Measurements from ENCODE around the gene CSE1L. TPM values are rescaled to one million over a fixed set of nuclear protein-coding genes. Genes with fewer than 3 reads are reported as not detected.
"Not testable (repeated sequence)": the region's sequence is repeated elsewhere in the genome, so short reads cannot be mapped to it uniquely, and the experiment has no call there.

The CSE1L gene
- total RNA-seq, 4 donors from 2014 or later: 42.8 to 56.6 (median 45.0) TPM

DNA sequence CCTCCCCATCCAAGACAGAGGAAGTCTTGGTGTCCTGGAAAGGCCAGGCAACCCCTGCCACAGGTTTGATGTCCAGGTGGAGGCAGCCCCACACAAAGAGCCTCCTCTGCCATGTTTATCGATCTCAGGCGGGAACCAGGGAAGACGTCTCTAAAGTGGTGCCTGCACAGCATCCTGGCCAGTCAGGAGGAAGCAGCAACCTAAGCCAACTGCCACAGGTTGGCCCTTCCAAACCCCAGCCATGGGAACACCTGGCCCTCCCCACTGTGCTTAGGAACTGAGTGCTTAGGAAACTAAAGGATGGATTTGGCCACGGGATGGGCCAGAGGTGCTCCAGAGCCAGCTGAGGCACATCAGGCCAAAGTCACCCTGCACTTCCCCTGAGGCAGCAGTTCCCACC is 56.9 kb downstream of the CSE1L start:
- TF ChIP-seq, protein P1, sequence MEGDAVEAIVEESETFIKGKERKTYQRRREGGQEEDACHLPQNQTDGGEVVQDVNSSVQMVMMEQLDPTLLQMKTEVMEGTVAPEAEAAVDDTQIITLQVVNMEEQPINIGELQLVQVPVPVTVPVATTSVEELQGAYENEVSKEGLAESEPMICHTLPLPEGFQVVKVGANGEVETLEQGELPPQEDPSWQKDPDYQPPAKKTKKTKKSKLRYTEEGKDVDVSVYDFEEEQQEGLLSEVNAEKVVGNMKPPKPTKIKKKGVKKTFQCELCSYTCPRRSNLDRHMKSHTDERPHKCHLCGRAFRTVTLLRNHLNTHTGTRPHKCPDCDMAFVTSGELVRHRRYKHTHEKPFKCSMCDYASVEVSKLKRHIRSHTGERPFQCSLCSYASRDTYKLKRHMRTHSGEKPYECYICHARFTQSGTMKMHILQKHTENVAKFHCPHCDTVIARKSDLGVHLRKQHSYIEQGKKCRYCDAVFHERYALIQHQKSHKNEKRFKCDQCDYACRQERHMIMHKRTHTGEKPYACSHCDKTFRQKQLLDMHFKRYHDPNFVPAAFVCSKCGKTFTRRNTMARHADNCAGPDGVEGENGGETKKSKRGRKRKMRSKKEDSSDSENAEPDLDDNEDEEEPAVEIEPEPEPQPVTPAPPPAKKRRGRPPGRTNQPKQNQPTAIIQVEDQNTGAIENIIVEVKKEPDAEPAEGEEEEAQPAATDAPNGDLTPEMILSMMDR (IDR thresholded peaks at IDR 0.05): no peak
- Histone ChIP-seq H3K27ac (no peak overlapping the region), H3K4me3 (replicated peaks in 1 of 3) (no peak overlapping the region), H3K9me3 (no peaks in the 10 kb centered on the region), H3K36me3 (peaks cover 0 to 31% of the 10 kb centered on the region in 2 donors), H3K27me3 (no peaks in the 10 kb centered on the region), H3K4me1 (peaks cover 3 to 10% of the 10 kb centered on the region in 2 donors)
- intact Hi-C loops (cut with DNase I): no loop called here
- DNase-seq: no peak
- WGBS, 2 donors: 82% methylated on average over 4 of the region's 4 CpGs; no CpG with 5 or more reads in 1 of the 2 donors

DNA sequence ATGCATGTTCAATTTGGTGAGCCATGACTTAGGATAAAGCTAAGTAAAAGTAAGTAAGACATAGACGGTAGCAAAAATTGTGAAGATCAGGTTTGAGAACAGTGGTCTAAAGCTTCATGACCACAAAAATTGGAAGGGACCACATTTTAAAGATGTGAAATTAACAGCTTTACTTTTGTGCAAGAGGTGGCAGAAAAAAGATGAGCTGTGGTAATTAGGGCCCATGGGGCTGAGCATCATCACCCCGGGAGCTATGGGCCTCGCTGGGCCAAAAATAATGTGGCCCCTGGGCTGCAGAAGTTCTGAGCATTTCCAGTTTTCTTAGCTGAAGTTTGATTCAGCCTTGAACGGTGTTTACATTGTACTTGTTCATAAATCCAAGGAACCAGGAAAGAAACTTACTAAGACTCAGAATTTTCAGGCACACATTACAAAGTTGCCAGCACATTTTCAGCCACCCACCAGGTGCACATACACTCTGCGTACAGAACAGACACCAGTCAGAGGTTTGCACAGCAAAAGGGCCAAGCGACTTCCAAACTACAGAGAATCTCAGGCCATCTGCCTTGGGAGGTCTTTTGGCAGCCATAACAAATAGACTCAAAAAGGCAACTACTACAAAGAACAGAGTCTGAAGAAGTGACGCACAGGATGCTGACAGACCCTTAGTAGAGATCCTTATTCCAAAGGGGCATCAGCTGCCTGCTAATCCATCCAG is 57.7 kb downstream of the CSE1L start:
- Histone ChIP-seq H3K27ac (peak overlapping the region in 1 of 3 donors; percentile 26), H3K9me3 (no peaks in the 10 kb centered on the region), H3K4me3 (replicated peaks in 1 of 3) (no peak overlapping the region), H3K4me1 (peaks cover 2 to 8% of the 10 kb centered on the region in 2 donors), H3K27me3 (no peaks in the 10 kb centered on the region), H3K36me3 (peaks cover 0 to 31% of the 10 kb centered on the region in 2 donors)
- no peak for DNase-seq
- TF ChIP-seq, protein P1 (IDR thresholded peaks at IDR 0.05): no peak
- TF ChIP-seq POLR2A (IDR thresholded peaks at IDR 0.05): no peak
- WGBS, 2 donors: 89 to 92% methylated on average over 7 of the region's 7 CpGs
- intact Hi-C loops (cut with DNase I): no loop called here

DNA sequence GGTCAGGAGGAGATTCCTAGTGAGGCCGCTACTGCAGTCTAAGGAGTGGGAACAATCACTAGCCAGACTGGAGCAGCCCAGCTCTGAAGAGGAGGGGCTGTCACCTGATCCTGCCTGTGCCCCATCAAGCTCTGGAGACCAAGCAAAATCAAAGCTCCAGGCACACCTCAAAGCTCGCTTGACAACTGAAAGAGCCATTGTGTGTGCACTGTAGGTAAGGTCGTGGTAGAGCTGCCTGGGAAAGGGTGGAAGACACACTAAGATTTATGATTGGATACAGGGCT is 58.2 kb downstream of the CSE1L start:
- H3K4me3 ChIP-seq (replicated peaks in 1 of 3): no peak overlapping the region

DNA sequence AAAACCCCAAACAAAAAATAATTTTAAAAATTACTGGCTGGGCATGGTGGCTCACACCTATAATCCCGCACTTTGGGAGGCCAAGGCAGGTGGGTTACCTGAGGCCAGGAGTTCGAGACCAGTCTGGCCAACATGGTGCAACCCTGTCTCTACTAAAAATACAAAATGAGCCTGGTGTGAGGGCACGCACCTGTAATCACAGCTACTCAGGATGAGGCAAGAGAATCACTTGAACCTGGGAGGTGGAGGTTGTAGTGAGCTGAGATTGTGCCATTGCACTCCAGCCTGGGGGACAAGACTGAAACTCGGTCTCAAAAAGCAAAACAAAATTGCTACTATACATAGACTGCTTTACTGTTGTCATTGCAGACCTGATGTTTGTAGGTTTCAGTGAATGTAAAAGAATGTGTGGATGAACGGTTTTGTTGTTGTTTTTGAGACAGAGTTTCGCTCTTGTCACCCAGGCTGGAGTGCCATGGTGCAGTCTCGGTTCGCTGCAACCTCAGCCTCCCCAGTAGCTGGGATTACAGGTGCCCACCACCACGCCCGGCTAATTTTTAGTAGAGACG is 59.0 kb downstream of the CSE1L start:
- H3K27me3 ChIP-seq; H3K4me1 ChIP-seq; DNase-seq; H3K4me3 ChIP-seq (replicated peaks in 1 of 3); H3K9me3 ChIP-seq; intact Hi-C loops (cut with DNase I): not testable (repeated sequence)
- Histone ChIP-seq H3K36me3 (peaks cover 0 to 31% of the 10 kb centered on the region in 2 donors), H3K27ac (peak overlapping the region in 1 of 3 donors; percentile 26)
- WGBS, 2 donors: 84 to 85% methylated on average over 11 of the region's 11 CpGs

More for the DNA sequence above, 58.2 kb downstream of the CSE1L start:
- peaks cover 0 to 31% of the 10 kb centered on the region in 2 donors for H3K36me3 ChIP-seq
- intact Hi-C loops (cut with DNase I): no loop called here
- peaks cover 0 to 3% of the 10 kb centered on the region in 2 donors for H3K4me1 ChIP-seq
- WGBS, 2 donors: 77 to 80% methylated on average over 3 of the region's 3 CpGs
- H3K27me3 ChIP-seq: no peaks in the 10 kb centered on the region
- DNase-seq: peak; percentile 57 to 61
- no peaks in the 10 kb centered on the region for H3K9me3 ChIP-seq
- peak overlapping the region in 1 of 3 donors; percentile 26 for H3K27ac ChIP-seq
- no peak for TF ChIP-seq POLR2A (IDR thresholded peaks at IDR 0.05)
- TF ChIP-seq, protein P1 (IDR thresholded peaks at IDR 0.05): no peak

DNA sequence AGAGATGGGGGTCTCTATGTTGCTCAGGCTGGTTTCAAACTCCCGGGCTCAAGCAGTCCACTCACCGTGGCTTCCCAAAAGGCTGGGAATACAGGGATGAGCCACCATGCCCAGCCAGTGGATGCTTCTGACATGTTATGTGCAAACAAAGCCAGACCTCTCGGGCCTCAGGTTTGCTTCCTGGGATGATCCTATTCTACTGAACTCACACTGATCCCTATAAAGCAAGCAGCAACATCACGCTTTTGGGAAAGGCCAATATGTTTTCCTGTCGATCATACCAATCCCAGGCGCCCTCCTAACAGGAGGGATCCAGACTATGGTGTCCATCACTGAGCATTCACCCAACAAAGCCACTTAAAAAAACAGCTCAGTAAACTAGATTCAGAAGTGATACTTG is 60.2 kb downstream of the CSE1L start:
- Histone ChIP-seq H3K4me1 (no peaks in the 10 kb centered on the region), H3K36me3 (peaks cover 0 to 31% of the 10 kb centered on the region in 2 donors), H3K9me3 (no peaks in the 10 kb centered on the region), H3K4me3 (replicated peaks in 1 of 3) (no peak overlapping the region), H3K27ac (no peak overlapping the region), H3K27me3 (no peaks in the 10 kb centered on the region)
- no peak for DNase-seq
- 95 to 98% methylated on average over 6 of the region's 6 CpGs for WGBS, 2 donors
- intact Hi-C loops (cut with DNase I): no loop called here
- TF ChIP-seq, protein P1 (IDR thresholded peaks at IDR 0.05): no peak
- no peak for TF ChIP-seq POLR2A (IDR thresholded peaks at IDR 0.05)
